Left kidney (tissue), 2 donors: ENCODE results near the gene LCP1. TPM values are rescaled to one million over a fixed set of nuclear protein-coding genes. Genes with fewer than 3 reads are reported as not detected.

ENCODE experiments used
- DNase-seq: peaks from one replicate; pipeline ENCODE4 v3.0.0-alpha.2; 2013
- polyA plus RNA-seq: library from polyadenylated mRNA; unstranded; fragments of 120-200 nt; gene quantifications from one replicate; pipeline ENCODE4 v1.2.1, GENCODE V29; 2013; ENCODE audit not compliant: insufficient read length

The LCP1 gene
- polyA plus RNA-seq, 1 donor: 9.2 TPM

DNA sequence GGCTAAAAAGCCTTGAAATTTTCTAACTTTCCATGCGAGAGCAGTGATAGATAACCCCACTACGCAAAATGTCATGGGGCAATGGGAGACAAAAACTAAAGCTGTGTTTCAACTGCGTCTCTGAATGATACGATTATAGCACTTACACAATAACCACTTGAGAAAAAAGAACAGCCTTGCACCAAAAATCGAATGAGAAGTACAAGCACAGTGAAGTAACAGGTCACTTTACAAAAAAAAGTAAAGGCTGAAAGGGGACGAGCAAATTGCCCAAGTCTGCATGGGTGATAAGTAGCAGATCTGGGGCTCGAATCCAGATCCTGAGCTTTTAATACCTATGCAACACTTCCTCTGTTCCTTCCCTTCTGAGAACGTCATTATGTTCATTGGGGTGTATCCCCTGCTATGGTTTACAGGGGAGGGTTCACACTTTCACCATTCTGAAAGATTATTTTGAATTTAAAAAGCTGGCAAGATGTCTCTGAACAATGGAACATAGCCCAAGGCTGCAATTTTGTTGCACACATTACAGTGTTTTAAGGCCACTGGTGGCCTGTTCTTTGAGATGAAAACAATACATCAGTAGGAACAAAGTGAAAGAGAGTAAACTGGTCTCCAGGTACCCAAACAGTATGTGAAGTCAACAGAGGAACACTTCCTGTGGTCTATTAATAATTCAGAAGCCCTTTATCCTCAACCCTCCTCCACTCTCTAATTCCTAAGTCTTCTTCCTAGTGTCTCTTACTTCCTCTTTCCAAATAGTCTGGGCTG, 80.3 kb downstream of the LCP1 start:
- DNase-seq: no peak

DNA sequence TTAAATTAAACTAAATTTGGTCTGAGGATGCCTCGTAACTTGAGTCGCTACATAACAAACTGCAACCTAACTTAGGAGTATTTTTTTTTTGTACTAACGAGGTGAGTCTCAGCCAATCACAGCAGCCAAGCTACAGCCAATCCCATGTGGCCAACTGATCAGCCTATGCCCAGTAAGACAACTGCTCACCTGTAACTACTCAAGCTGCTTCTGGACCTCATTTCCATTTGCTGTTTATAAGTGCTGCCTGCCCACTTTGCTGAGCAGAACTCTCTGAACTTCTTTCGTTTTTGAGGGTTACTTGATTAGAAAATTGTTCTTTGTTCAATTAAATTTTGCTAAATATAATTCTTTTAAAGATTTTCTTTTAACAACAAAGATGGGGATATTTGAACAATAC, 81.0 kb downstream of the LCP1 start:
- DNase-seq: no peak

DNA sequence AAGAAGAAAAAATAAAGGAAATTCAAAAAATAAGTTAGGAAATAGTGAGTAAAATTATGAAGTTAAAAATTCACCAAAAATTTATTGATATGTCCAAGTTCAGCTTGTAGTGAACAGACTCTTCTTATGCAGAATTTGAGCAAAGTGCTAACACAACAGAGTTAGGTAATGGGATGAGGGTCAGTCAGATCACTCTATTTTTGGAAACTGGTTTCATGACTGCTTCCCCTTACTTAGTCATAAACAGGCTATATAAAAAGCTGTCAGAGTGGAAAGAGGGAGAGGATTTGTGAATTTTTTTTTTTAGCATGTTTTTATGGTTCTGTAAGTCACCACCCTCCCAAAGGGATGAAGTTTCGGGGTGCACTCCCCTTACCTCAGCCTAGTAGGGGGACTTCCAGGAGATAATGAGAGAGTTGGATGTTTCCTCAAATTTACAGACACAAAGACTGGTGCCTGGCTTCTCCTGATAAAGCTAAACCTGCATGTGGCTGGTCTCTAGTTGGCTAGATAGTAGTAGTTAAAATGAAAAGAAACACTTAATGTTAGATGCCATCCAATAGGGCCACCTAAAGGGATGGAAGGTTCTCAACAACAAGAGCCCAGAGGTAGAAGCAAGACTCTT, 81.7 kb downstream of the LCP1 start:
- no peak for DNase-seq

DNA sequence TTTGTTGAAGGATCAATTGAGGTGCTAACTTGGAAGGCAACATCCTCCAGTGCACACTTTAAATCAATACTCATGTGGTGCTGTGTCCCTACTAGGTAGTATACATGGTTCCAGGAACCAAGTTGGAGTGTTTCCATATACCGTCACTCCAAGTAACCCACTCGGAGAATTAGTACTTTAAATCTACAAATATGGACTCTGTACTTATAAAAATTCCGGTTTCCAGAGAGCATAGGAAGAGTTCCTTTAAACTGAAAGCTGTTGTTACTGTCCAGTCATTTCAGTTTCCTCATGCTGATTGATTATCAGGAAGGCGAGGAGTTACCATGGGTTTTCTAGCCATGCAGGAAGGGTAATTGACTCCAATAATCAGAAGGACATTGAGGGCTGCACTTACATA, 84.3 kb downstream of the LCP1 start:
- DNase-seq: no peak

DNA sequence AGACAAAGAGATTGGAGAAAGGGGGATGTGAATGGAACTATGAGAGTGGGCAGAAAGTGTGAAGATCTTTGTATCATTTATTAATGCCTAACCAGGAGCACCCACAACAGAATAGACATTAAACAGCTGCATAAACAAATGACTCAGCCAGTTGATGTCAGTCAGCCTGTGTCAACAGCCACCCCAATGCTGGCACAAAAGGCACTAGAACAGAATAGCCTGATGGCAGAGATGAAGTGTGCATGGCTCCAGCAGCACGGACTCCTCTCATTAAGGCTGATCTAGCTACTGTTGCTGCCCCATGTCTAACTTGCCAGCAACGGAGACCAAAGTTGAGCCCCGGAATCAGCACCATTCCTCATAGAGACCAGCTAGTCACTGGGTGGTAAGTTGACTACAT, 85.0 kb downstream of the LCP1 start:
- DNase-seq: no peak

DNA sequence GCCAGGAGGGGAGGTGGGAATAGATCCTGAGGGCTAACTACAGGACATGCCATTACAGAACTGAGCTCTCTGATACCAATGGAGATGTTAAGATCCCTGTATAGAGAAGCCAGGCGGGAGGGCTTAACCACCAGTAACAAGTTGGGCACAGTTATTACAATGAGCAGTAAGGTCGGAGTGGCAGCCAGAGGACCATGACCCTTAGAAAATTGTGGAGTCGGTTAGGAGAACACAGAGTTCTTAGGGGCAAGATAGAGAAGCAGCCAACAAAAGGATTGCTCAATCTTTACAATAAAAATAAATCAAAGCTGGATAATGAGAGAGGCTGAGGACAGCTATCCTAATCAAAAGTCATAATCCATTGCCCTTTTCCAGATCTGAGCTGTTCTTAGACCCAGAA, 87.5 kb downstream of the LCP1 start:
- no peak for DNase-seq

DNA sequence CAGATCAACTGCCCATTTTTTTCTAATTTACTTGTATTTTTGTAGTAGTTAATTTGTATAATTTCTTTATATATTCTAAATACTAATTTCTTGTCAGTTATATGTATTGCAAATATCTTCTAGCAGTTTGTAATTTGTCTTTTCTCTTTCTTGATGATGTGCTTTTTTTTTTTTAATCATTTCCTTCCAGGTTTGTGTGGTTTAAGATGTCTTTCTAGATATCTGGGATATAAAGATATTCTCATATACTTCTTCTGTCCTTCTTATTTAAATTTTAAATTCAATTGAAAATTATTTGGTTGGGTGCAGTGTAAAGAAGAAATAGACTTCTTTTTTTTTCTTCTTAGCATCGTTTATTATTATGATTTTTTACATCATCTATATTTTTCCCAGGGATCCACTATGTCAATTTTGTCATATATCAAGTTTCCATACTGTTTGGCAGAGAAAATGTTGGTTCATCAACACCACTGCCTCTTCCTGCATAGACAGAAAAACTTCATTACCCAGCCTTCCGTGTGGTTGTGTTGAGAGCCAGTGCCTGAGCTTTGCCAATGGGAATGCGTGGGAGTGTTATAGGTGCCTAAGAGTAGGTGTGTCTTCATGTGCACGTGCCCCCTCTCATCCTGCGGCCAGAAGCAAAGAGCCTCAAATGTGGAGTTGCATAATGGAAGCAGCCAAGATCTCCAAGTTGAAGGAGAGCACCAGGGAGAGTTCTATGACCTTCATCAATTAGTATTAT, 93.0 kb downstream of the LCP1 start:
- DNase-seq: no peak

DNA sequence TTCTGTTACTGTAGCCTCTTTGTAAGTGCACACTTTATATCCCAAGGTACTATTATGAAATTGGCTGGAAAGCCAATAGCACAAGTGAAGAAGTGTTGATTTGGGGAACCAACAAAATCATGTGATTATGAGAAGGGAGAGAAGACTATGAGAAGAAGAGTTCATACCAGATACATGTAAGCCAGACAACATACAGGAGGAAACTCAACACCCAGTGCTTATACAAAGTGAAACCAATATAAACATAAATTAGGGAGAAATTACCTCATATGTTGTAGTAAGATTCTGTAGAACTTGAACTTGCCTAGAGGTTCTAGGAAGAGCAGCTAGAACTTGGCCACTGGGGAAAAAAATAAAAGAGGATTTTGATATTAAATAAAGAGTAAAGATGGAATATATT, 94.5 kb downstream of the LCP1 start:
- DNase-seq: no peak

DNA sequence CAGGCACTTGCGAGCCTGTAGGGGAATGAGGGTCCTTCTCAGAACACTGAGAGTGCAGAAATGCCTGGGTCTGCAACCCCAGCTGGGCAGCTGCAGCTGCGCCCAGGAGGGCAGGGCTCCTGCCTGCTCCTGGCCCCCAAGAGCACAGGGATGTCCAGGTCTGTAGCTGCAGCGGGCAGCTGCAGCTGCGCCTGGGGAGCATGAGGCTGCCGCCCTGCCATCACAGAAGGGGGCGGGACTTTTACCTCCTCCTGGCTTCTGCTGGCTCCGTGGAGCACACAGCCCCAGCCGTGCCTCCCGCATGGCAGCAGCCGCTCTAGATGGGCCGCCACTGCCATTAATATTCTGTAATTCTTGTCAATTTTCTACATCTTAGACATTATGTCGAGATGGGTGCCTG, 95.0 kb downstream of the LCP1 start:
- DNase-seq: no peak

DNA sequence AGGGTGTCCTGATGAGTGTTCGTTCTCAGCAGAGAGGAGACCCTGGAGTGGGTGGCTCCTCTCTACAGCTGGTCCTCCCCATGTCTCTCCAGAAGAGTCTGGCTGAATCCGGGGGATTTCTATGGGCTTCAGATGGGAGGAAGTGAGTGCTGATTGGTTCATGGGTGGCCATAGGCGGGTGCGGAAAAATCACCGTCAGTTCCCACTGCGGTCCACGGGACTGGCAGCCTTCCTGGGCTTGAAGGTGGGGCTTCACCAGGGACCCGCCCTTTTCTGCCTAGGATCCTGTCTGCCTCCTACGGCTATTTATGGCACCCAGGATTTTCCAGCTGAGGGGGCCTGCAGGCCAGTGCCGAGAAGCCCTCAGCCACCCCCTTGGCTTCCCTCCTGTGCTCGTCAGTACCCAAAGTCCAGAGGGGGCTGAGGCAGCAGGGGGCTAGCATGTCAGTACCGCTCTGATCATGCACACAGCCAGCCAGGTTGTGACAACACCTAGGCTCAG, 95.5 kb downstream of the LCP1 start:
- DNase-seq: no peak

DNA sequence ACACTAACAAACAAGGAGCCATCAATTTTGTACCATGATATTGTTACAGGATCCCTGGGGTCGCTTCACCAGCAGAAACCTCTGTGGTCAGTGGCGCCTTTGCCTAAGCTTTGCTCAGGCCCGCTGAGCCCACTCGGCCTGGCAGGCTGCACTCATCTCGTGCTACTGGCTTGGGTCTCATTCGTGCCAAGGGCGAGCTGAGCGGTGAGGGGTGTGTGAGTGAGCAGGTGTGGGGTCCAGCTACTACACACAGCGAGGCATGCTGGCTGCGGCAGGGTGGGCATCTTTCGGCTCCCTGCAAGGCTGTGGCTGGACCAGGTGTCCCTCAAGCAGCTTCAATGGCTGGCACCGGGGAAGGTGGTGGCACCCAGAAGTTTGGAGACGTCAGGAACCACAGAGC, 96.2 kb downstream of the LCP1 start:
- DNase-seq: no peak

DNA sequence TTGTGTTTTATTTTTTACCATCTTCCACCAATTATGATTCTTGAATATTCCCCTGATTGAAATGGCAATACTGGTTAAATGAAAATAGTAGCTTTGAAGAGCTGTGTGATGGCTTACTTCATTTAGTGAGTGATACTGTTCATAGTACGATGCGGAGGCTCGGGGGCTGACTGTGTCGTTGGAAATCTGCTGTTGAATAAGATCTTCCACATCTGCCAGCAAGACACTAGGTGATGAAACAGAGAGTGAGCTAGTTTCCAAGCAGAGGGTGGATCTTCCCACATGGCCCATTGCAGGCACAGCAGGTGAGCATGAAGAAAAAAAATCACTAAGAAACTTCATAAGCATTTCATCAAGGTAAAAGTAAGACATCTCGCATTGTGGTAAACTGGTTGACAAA, 99.7 kb downstream of the LCP1 start:
- DNase-seq: no peak

DNA sequence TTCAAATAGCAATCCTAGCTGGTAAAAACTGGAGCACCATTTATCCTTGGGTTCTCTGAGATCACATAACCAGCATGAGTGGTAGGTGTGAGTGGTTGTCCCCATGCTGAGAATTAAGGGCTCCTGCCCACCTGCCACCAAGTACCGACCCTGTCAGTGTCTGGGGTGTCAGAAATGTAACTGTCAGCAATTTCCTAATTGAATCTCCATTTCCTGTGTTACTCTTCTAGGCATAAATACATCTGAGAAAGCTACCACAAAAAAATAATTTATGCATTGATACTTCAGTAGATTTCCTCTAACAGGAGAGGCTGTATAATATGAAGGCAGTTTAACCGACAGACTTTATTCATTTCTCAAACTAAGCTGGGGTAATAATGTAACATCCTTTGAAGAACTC, 102.2 kb downstream of the LCP1 start:
- no peak for DNase-seq

DNA sequence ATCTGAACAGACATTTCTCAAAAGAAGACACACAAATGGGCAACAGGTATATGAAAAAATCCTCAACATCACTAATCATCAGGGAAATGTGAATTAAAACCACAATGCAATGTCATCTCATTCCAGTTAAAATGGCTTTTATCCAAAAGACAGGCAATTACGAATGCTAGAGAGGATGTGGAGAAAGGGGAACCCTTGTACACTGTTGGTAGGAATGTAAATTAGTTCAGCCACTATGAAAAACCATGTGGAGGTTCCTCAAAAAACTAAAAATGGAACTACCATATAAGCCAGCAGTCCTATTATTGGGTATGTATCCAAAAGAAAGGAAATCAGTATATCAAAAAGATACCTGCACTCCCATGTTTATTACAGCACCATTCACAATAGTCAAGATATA, 104.7 kb downstream of the LCP1 start:
- no peak for DNase-seq

DNA sequence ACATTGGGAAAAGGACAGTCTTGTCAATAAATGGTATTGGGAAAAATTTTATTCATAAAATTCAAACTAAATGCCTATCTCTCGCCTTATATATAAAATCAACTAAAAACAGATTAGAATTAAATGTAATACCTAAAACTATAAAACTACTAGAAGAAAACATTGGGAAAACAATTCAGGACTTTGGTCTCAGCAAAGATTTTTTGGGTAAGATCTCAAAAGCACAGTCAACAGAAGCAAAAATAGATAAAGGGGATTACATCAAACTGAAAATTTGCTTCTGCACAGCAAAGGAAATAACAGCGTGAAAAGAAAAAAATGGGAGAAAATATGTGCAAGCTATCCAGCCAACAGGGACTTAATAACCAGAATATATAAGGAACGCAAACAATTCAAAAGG, 105.2 kb downstream of the LCP1 start:
- DNase-seq: no peak

Other genes with a start within 250 kb of the LCP1 start
- gene ZC3H13, start 129.4 kb downstream of the LCP1 start, polyA plus RNA-seq: 82.2 TPM
- 0.27 TPM for gene CPB2, start 77.1 kb downstream of the LCP1 start, polyA plus RNA-seq
- 0.18 TPM for gene LRRC63, start 29.8 kb upstream of the LCP1 start, polyA plus RNA-seq
- 3.0 TPM for gene RUBCNL, start 205.1 kb upstream of the LCP1 start, polyA plus RNA-seq